Measurements from ENCODE around the gene SIM2.

DNA sequence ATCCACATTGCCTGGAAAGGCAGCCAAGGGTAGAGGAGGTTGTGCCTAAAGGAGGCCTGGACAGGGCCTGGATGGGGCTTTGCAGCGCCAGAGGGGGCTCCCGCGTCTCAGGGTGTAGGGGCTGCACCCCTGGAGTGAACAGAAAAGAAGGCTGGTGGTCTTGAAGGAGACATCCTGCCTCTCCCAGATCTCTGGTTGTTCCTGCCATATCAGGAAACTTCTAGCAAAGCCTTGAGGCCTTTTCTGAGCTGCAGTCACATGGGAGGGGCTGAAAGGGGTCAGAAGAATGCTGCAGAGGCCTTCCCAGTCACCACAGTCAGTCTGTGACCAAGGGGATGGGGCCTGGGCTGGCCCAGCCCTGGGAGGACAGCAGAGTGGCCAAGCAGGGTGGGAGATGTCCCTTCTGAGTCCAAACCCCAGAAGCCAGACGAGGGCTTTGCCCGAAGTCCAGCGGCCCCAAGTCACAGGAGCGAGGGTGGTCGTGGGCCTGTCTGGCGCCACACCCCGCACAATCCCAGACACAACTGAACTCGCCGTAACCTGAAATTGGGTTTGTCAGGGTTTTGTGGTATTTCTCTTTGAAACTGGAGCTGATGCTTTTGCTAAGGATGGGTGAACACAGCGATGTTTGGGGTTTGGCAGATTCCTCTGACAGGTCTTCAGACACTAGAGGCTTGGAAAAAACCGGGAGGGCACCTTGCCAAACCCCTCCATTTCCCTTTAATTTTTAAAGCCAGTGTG lies 29.6 kb downstream of the SIM2 start:
- TF ChIP-seq, protein P1, sequence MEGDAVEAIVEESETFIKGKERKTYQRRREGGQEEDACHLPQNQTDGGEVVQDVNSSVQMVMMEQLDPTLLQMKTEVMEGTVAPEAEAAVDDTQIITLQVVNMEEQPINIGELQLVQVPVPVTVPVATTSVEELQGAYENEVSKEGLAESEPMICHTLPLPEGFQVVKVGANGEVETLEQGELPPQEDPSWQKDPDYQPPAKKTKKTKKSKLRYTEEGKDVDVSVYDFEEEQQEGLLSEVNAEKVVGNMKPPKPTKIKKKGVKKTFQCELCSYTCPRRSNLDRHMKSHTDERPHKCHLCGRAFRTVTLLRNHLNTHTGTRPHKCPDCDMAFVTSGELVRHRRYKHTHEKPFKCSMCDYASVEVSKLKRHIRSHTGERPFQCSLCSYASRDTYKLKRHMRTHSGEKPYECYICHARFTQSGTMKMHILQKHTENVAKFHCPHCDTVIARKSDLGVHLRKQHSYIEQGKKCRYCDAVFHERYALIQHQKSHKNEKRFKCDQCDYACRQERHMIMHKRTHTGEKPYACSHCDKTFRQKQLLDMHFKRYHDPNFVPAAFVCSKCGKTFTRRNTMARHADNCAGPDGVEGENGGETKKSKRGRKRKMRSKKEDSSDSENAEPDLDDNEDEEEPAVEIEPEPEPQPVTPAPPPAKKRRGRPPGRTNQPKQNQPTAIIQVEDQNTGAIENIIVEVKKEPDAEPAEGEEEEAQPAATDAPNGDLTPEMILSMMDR (IDR thresholded peaks at IDR 0.05) = no peak
- TF ChIP-seq POLR2A (IDR thresholded peaks at IDR 0.05) = no peak
